Activated CD4-positive, CD25-positive, alpha-beta regulatory T cell treated with anti-CD3 and anti-CD28 coated beads, Interleukin-2, amount 50 U/mL, for 16 hours (primary cell): Measurements from ENCODE around the gene PCF11.

Source experiments
- DNase-seq: peaks from one replicate; pipeline ENCODE4 v3.0.0-alpha.2; 2020; ENCODE audit warnings: low read depth, low spot score

Gene PCF11

DNA sequence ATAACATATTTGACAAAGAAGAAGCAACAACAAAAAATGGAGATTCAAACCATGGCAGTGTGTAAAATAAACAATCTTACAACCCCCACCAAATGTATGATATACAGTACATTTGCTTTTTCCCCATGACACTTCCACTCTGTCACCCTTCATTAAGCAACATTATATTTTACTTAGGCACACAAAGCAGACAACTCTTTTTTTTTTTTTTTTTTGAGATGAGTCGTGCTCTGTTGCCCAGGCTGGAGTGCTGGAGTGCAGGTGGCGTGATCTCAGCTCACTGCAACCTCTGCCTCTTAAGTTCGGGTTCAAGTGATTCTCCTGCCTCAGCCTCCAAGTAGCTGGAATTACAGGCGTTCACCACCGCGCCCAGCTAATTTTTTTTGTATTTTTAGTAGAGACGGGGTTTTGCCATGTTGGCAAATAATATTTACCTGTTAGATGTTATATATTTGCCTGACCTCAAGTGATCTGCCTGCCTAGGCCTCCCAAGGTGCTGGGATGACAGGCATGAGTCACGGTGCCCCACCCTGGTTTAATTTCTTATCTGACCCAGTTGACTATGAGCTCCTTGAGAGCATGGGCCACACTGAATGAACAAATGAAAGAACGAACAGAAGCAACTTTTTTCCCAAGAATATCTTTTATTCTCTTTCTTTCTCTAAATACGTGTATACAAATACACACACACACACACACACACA is 5.5 kb upstream of the PCF11 start:
- no peak for DNase-seq

DNA sequence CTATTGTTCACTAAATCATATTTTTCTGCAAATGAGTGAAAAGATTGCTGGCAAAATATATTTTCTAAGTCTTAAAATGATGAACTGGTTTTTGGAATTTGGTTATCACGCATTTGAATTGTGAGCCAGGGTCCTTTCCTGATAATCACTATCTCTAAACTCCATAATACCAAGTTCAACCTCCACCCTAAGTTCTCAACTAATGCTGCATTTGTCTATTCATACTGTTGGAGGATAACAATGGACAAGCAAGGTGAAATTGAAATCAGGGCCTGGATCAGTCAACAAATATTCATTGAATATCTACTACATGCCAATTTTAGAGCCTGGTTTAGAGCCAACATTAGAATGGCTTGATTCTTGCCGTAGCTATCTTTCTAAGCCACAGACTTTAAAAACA is 4.7 kb upstream of the PCF11 start:
- no peak for DNase-seq

GRCh38 chr11:83153764-83154163 is 3.2 kb upstream of the PCF11 start:
- no peak for DNase-seq

DNA sequence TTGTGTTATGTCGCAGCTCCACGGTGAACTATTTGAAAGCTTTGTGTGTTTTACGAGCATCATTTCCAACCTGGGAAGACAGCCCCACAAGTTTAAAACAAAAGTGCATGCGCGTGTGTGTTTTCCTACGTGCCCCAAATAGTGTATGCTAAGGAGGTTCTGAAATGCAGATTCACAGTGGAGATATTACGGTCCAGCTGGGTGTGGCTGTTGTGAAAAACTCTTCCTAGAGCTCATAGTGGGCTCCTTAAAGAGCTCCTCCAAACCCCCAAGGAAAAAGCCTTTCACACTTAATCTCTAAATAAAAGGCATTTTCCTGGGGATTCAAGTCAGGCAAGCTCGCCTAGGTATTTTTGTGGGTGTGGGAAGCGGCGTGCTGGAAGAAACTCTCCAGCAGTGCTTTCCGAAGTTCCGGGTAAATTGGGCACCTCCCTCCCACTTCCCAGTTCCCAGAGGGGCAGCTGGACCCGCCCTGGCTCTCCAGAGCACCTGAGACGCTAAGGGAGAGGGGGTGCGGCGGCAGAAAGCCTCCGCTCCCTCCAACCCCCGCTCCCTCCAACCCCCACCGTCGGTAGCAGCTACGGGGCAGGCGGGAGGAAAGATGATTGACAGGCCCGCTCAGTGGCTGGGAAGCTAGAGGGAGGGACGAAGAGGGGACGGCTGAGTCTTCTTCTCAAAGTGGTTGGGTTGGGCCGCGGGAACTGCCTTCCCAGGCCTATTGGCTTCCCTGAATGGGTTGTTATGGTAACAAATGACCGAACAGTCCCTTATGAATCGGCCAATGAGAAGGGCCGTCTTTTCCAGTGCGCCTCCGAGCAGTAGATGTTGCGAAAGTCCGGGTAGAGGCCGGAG is 561 bp upstream of the PCF11 start:
- DNase-seq = peak; percentile 96

GRCh38 chr11:83157594-83158356 is 844 bp downstream of the PCF11 start:
- DNase-seq = peak; percentile 26

DNA sequence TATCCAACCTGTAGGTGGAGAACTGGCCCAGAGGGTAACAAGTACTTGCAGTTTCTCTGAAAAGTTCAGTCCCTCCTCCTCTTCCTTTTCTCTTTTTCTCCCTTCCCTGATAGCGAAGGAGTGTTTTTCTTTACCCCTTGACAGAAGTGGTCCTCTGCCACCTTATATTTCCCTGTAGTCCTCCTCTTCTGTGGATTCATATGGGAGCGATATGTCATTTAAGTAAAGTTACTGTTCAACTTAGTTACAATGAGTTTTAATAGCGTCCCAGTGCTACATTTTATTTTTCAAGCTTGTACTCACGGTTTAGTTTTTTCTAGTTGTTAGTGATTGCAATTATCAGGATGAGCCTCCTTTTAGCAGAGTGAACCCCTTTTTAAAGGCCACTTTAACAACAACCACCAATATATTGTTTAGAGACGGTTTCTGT is 1.4 kb downstream of the PCF11 start:
- DNase-seq = no peak

DNA sequence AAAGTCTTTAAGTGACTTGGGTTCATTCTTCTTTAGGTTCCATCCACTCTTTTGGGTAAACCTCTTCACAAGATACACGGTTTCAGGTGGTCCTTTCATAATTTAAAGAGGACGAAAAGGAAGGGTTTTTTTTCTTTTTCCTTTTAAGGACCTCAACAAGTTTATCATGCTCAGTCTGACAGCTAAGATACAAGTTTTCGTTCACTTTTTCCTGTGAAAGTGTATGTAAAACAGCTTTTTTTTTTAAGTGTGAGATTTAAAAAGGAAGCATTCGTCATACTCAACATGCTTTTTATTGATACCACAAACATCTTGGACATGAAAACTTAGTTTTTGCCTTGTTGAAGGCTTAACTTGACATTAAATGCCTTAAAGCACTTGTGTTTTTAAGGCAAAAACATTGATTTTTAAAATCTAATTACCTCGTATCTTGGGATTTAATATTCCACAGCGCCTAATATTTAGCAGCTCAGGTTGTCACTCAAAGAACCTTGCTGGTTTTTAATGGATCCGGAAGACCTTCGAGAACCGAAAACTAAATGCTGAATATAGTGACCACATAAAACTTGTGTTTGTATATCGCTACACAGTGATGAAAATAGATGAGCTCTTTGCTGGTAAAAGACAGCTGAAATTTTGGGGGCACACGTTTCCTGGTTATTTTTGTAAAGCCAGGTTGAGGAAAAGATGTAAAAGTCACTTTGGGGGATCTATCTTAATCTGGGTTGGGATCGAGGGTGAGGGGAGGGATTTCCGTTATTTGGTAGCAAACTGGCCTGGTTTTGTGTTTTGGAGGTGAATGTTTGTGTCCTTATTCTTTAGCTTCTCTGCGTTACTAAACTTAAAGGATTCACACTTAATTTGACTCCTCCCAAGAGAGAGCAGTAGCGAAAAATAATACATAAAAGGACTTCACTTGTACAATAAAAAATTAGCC is 2.3 kb downstream of the PCF11 start:
- DNase-seq = no peak

- DNase-seq = no peak
These were observed 3.3 kb downstream of the PCF11 start for GRCh38 chr11:83159902-83160865.

DNA sequence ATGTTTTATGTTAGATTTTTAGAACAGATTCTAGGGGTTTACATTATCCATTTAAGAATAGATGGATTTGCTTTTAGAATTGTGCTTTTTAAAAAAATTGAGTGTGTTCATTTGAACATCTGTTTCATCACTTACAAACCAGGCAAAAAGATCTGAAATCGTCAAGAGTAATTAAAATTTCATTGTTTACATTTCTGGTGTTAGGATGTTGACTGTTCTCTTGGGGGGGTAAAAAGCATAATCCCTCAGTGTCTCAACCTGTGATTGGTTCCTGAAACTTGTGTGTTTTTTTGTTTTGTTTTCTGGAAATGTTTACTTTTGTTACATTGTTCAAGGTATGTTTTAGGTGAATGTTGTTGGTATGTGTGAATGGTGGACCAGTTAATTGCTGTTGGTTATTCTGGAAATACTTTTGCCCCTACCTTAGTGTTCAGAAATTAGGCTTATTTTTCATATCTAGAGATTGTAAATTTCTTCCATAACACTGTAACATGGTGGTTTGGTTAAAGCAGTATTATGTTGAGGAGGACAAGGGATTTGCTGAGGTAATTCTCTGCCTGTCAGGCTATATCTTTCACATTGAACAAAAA is 4.8 kb downstream of the PCF11 start:
- no peak for DNase-seq

GRCh38 chr11:83162377-83162776 is 5.4 kb downstream of the PCF11 start:
- DNase-seq = no peak

- no peak for DNase-seq
These were observed 9.4 kb downstream of the PCF11 start for GRCh38 chr11:83166193-83166866.

GRCh38 chr11:83168756-83169155 is 11.8 kb downstream of the PCF11 start:
- DNase-seq = no peak

- no peak for DNase-seq
These were observed 13.9 kb downstream of the PCF11 start for GRCh38 chr11:83170865-83171264.

GRCh38 chr11:83172551-83172950 is 15.6 kb downstream of the PCF11 start:
- no peak for DNase-seq

- no peak for DNase-seq
These were observed 17.1 kb downstream of the PCF11 start for GRCh38 chr11:83174008-83174407.

DNA sequence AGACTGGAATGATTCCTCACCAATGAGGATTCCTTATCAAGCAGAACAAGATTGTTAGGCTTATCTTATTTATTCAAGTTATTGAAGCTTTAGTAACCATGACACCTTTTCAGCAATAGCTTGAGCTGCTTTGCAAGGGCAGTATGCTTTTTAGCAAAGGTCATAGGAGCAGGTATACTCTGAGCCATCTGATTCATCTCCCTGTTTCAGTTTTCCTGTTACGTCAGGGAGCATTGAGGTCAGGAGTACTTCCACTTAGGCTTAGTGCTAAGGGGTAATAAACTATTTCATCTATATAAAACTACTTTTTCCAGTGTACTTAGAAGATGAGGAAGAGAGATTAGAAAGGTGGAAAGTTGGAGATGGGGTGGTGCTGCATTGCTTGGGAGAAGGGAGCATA is 18.9 kb downstream of the PCF11 start:
- DNase-seq = no peak

GRCh38 chr11:83181815-83182214 is 24.9 kb downstream of the PCF11 start:
- no peak for DNase-seq

DNA sequence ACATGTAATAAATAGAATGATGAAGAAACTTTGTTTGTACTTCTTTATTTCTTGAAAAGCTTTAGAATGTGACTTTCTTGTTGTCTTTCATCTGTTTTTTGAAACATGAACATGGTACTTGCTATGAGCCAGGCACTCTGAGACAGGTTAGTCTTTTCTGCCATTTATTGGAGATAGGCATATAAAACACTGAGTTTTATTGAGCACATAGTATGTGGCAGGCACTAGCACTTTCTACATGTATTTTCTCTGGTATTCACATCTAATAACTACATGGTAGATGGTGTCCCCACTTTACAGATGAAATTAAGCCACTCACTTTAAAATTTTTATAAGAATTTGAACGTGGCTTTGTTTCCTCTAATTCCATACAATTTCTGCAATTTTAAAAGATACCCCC is 28.8 kb downstream of the PCF11 start:
- no peak for DNase-seq

- DNase-seq = no peak
These were observed 30.5 kb downstream of the PCF11 start for GRCh38 chr11:83187465-83187864.
